ENCODE results near the gene ADAMTSL3. TPM values are rescaled to one million over a fixed set of nuclear protein-coding genes. Genes with fewer than 3 reads are reported as not detected.

ADAMTSL3 gene
- total RNA-seq, 2 donors from 2014 or later: 0.79 to 3.4 TPM

DNA sequence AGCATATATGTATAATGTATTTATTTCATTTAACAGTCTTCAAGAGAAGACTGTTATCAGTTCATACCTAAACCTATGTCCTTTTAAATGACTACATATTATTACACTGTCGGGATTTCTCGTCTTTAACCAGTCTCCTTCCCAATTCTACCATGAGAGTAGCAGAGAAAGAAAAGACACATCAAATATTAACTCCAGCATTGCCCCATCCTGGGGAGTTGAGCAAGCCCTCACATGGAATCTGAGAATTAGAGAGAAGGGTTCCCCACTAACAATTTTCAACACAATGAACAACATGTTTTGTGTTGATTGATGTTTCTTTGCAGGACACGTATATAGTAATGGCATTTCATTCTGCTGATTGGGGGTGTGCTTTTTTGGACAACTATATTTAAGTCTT lies 257.4 kb downstream of the ADAMTSL3 start:
- TF ChIP-seq, protein P1, sequence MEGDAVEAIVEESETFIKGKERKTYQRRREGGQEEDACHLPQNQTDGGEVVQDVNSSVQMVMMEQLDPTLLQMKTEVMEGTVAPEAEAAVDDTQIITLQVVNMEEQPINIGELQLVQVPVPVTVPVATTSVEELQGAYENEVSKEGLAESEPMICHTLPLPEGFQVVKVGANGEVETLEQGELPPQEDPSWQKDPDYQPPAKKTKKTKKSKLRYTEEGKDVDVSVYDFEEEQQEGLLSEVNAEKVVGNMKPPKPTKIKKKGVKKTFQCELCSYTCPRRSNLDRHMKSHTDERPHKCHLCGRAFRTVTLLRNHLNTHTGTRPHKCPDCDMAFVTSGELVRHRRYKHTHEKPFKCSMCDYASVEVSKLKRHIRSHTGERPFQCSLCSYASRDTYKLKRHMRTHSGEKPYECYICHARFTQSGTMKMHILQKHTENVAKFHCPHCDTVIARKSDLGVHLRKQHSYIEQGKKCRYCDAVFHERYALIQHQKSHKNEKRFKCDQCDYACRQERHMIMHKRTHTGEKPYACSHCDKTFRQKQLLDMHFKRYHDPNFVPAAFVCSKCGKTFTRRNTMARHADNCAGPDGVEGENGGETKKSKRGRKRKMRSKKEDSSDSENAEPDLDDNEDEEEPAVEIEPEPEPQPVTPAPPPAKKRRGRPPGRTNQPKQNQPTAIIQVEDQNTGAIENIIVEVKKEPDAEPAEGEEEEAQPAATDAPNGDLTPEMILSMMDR (conservative IDR thresholded peaks at IDR 0.05): no peak
- H3K9me3 Mint-ChIP-seq: peaks cover 12% of the 10 kb centered on the region
- Histone ChIP-seq H3K4me3 (ENCODE audit: low read length) (no peak overlapping the region), H3K27me3 (ENCODE audit: control insufficient read depth, insufficient read depth, low read length, poor library complexity, severe bottlenecking) (no peaks in the 10 kb centered on the region), H3K9ac (ENCODE audit: extremely low read depth, low read length, poor library complexity, severe bottlenecking) (no peak overlapping the region), H3K27ac (ENCODE audit: low read depth, low read length) (no peak overlapping the region), H3K9me3 (ENCODE audit: control insufficient read depth, low read length) (peaks cover 12% of the 10 kb centered on the region), H3K4me1 (ENCODE audit: control insufficient read depth, insufficient read depth, low read length) (no peaks in the 10 kb centered on the region), H3K36me3 (ENCODE audit: control insufficient read depth, insufficient read depth, low read length) (no peaks in the 10 kb centered on the region)
- H3K27me3 Mint-ChIP-seq (ENCODE audit: insufficient read depth): no peaks in the 10 kb centered on the region
- no peak for DNase-seq
- H3K27ac Mint-ChIP-seq: no peak overlapping the region
- 76 to 100% methylated on average over 2 to 3 of the region's 3 CpGs for WGBS, 2 experiments (ENCODE audit: insufficient coverage in 1 of 2, insufficient read length in 1 of 2)
- H3K36me3 Mint-ChIP-seq (ENCODE audit: low read depth): no peaks in the 10 kb centered on the region
- no peaks in the 10 kb centered on the region for H3K4me1 Mint-ChIP-seq
- no peak overlapping the region for H3K4me3 Mint-ChIP-seq

GRCh38 chr15:83912343-83912742 lies 258.4 kb downstream of the ADAMTSL3 start:
- Mint-ChIP-seq H3K36me3 (ENCODE audit: low read depth) (no peaks in the 10 kb centered on the region), H3K27ac (no peak overlapping the region), H3K27me3 (ENCODE audit: insufficient read depth) (no peaks in the 10 kb centered on the region), H3K4me3 (no peak overlapping the region), H3K4me1 (no peaks in the 10 kb centered on the region), H3K9me3 (peaks cover 12% of the 10 kb centered on the region)
- TF ChIP-seq, protein P1 (conservative IDR thresholded peaks at IDR 0.05): no peak
- peaks cover 12% of the 10 kb centered on the region for H3K9me3 ChIP-seq (ENCODE audit: control insufficient read depth, low read length)
- no peaks in the 10 kb centered on the region for H3K36me3 ChIP-seq (ENCODE audit: control insufficient read depth, insufficient read depth, low read length)
- no peak overlapping the region for H3K27ac ChIP-seq (ENCODE audit: low read depth, low read length)
- WGBS, 2 experiments (ENCODE audit: insufficient coverage in 1 of 2, insufficient read length in 1 of 2): 89 to 100% methylated on average over 1 to 2 of the region's 2 CpGs
- H3K4me3 ChIP-seq (ENCODE audit: low read length): no peak overlapping the region
- no peak for DNase-seq
- no peaks in the 10 kb centered on the region for H3K4me1 ChIP-seq (ENCODE audit: control insufficient read depth, insufficient read depth, low read length)
- no peaks in the 10 kb centered on the region for H3K27me3 ChIP-seq (ENCODE audit: control insufficient read depth, insufficient read depth, low read length, poor library complexity, severe bottlenecking)
- H3K9ac ChIP-seq (ENCODE audit: extremely low read depth, low read length, poor library complexity, severe bottlenecking): no peak overlapping the region

GRCh38 chr15:83913034-83913632 lies 259.2 kb downstream of the ADAMTSL3 start:
- Histone ChIP-seq H3K27me3 (ENCODE audit: control insufficient read depth, insufficient read depth, low read length, poor library complexity, severe bottlenecking) (no peaks in the 10 kb centered on the region), H3K9ac (ENCODE audit: extremely low read depth, low read length, poor library complexity, severe bottlenecking) (no peak overlapping the region), H3K36me3 (ENCODE audit: control insufficient read depth, insufficient read depth, low read length) (no peaks in the 10 kb centered on the region), H3K4me3 (ENCODE audit: low read length) (no peak overlapping the region), H3K9me3 (ENCODE audit: control insufficient read depth, low read length) (peaks cover 12% of the 10 kb centered on the region), H3K27ac (ENCODE audit: low read depth, low read length) (no peak overlapping the region), H3K4me1 (ENCODE audit: control insufficient read depth, insufficient read depth, low read length) (no peaks in the 10 kb centered on the region)
- Mint-ChIP-seq H3K4me1 (no peaks in the 10 kb centered on the region), H3K9me3 (peaks cover 10% of the 10 kb centered on the region), H3K36me3 (ENCODE audit: low read depth) (no peaks in the 10 kb centered on the region), H3K27me3 (ENCODE audit: insufficient read depth) (no peaks in the 10 kb centered on the region), H3K4me3 (no peak overlapping the region), H3K27ac (no peak overlapping the region)
- no peak for DNase-seq
- 86 to 92% methylated on average over 13 to 14 of the region's 14 CpGs for WGBS, 2 experiments (ENCODE audit: insufficient coverage in 1 of 2, insufficient read length in 1 of 2)
- TF ChIP-seq, protein P1 (conservative IDR thresholded peaks at IDR 0.05): no peak
